ENCODE measurements around the gene SCN5A.

The SCN5A gene

DNA sequence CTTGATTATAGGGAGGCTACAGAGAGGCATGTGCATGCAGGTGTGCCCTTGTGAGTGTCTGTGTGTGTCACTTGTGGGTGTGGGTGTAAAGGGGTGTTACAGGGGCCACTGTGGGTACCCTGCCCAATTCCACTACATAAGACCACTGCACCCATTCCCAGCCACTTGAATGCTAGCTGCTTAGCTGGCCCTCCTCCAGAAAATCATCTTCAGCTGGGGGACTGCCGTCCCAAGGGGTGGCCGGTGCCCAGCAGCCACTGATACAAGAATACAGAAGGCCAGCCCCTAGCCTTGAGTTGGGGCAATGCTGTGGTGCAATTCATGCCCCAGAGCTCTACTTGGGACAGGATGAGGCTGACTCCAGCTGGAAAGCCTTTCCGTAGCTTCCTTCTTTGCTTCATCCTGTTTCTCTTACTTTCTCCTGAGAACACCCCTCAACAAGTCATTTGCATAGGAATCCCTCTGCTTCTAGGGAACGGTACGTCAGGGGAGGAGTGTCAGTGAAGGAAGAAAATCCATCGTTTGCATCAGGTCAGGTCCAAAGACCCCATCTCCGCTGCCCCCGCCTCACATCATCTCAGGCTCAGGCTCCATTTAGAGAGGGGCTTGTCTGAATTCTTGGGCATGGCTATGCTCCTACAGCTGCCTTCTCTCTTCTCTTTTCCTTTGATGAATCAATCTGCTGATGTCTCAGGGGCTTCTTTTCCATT is 72.0 kb downstream of the SCN5A start:
- TF ChIP-seq, protein P1, sequence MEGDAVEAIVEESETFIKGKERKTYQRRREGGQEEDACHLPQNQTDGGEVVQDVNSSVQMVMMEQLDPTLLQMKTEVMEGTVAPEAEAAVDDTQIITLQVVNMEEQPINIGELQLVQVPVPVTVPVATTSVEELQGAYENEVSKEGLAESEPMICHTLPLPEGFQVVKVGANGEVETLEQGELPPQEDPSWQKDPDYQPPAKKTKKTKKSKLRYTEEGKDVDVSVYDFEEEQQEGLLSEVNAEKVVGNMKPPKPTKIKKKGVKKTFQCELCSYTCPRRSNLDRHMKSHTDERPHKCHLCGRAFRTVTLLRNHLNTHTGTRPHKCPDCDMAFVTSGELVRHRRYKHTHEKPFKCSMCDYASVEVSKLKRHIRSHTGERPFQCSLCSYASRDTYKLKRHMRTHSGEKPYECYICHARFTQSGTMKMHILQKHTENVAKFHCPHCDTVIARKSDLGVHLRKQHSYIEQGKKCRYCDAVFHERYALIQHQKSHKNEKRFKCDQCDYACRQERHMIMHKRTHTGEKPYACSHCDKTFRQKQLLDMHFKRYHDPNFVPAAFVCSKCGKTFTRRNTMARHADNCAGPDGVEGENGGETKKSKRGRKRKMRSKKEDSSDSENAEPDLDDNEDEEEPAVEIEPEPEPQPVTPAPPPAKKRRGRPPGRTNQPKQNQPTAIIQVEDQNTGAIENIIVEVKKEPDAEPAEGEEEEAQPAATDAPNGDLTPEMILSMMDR (IDR thresholded peaks at IDR 0.05; ENCODE audit: borderline replicate concordance, insufficient read depth, low read depth, low read length) = no peak
- H3K4me3 ChIP-seq (ENCODE audit: low read depth, low read length) = no peak overlapping the region

DNA sequence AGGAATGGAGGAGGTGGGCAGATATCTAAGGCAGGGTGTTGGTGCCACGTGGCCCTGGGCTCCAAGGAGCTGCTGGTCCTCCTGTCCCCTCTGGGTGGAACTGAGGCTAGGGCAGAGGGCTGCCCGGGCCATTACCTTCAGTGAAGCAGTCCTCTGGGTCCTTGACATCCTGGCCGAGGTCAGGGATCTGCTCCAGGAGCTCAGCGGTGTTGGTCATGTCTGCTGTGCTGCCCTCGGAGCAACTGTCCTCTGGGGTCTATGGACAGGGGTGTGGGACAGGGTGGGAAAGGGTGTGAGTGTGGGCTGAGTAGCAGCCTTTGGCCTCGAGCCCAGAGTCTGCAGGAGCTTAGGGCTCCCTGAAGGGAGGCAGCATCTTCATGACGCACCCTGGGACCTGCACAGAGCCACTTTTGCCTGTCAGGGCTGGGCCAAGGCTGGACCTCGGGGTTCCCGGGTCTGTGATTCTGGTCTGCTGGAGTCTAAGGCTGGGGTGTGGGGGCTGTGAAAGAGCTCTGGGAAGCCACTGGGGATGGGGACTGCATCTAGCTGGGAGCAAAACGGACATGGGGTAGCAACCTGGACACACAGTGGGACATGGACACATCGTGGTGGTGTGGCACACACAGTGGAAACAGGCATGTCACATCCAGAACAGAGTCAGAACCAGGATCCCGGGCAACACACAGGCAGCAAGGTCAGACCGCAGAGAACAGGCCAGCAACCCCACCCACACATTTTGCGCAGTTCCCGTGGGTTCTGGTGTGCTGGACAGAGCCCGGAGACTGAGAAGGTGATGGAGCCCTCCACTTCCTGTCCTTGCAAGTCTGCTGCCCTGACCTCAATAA is 72.7 kb downstream of the SCN5A start:
- no peak overlapping the region for H3K4me3 ChIP-seq (ENCODE audit: low read depth, low read length)
- TF ChIP-seq, protein P1 (IDR thresholded peaks at IDR 0.05; ENCODE audit: borderline replicate concordance, insufficient read depth, low read depth, low read length) = no peak

GRCh38 chr3:38576131-38576525 is 73.4 kb downstream of the SCN5A start:
- H3K4me3 ChIP-seq (ENCODE audit: low read depth, low read length) = no peak overlapping the region
- TF ChIP-seq, protein P1 (IDR thresholded peaks at IDR 0.05; ENCODE audit: borderline replicate concordance, insufficient read depth, low read depth, low read length) = no peak

- TF ChIP-seq, protein P1 (IDR thresholded peaks at IDR 0.05; ENCODE audit: borderline replicate concordance, insufficient read depth, low read depth, low read length) = no peak
- no peak overlapping the region for H3K4me3 ChIP-seq (ENCODE audit: low read depth, low read length)
These were observed 74.1 kb downstream of the SCN5A start for GRCh38 chr3:38575279-38575843.

GRCh38 chr3:38574411-38575278 is 74.8 kb downstream of the SCN5A start:
- no peak overlapping the region for H3K4me3 ChIP-seq (ENCODE audit: low read depth, low read length)
- TF ChIP-seq, protein P1 (IDR thresholded peaks at IDR 0.05; ENCODE audit: borderline replicate concordance, insufficient read depth, low read depth, low read length) = no peak

GRCh38 chr3:38573556-38573955 is 75.9 kb downstream of the SCN5A start:
- TF ChIP-seq, protein P1 (IDR thresholded peaks at IDR 0.05; ENCODE audit: borderline replicate concordance, insufficient read depth, low read depth, low read length) = no peak
- no peak overlapping the region for H3K4me3 ChIP-seq (ENCODE audit: low read depth, low read length)

Data from GM12875 (cell line).